ENCODE data around the gene KCNK2. TPM values are rescaled to one million over a fixed set of nuclear protein-coding genes. Genes with fewer than 3 reads are reported as not detected.

KCNK2 gene
- total RNA-seq, 4 donors from 2014 or later: 0.32 to 0.41 TPM; not detected in 2

DNA sequence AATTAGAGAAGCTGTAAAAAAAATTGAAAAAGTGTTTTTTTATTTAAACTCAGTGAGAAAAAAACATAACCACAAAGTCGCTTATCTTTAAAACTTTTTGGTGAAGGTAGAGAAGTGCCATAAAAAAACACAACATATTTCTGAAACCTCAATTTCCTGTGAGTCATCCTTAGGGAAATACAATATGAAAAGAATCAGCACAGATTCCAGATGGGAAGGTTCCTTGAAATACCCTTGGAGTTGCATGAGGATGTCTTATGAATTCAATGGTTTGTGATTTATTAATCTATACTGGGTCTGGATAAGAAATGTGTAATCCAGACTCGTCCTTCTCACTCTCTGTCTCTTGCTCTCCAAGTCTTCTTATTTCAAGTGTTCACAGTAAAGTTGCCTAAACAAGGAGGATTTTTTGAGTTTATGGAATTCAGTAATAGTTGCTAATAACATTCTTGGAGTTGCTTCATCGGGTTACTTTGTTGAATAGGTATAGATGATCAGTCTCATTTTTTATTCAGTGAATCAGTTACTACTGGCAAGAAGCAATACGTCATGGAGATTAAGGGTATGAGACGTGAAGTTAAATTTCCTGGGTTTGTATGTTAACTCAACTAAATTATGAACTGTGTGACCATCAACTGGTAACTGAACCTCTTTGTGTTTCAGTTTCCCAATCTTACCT, 191.4 kb downstream of the KCNK2 start:
- 71% methylated on average over 5 of the region's 5 CpGs for WGBS, 2 donors (ENCODE audit: low coverage in 1 of 2)

DNA sequence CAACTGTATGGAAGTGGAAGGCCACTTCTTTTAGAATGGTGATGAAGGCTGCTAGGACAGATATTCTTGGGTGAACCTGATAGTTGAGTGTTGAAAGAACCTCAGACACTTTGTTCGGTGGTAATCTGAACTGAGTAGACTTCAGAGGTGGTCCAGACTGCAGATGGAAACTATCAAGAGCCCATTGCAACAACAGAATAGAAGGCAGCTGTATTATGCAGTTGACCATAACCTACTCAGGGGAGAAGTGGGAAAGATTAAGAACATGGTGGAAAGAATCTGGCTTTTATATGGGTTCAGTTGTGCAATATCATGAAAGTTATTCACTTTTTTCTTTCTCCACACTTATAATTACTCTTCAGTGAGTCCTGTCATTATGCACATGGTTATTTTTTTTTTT, 194.0 kb downstream of the KCNK2 start:
- in situ Hi-C loops (cut with MboI; ENCODE audit: low pct_ligation_motif_present in 1 of 4, low pct_unique_long_range_greater_than_20kb in 1 of 4, low sequenced_read_pairs in 3 of 4): no loop called here
- Histone ChIP-seq H3K4me3 (no peak overlapping the region), H3K4me1 (no peaks in the 10 kb centered on the region), H3K9me3 (no peaks in the 10 kb centered on the region), H3K36me3 (no peaks in the 10 kb centered on the region), H3K27me3 (no peaks in the 10 kb centered on the region), H3K27ac (no peak overlapping the region)
- DNase-seq: no peak
- TF ChIP-seq, protein P1, sequence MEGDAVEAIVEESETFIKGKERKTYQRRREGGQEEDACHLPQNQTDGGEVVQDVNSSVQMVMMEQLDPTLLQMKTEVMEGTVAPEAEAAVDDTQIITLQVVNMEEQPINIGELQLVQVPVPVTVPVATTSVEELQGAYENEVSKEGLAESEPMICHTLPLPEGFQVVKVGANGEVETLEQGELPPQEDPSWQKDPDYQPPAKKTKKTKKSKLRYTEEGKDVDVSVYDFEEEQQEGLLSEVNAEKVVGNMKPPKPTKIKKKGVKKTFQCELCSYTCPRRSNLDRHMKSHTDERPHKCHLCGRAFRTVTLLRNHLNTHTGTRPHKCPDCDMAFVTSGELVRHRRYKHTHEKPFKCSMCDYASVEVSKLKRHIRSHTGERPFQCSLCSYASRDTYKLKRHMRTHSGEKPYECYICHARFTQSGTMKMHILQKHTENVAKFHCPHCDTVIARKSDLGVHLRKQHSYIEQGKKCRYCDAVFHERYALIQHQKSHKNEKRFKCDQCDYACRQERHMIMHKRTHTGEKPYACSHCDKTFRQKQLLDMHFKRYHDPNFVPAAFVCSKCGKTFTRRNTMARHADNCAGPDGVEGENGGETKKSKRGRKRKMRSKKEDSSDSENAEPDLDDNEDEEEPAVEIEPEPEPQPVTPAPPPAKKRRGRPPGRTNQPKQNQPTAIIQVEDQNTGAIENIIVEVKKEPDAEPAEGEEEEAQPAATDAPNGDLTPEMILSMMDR (IDR thresholded peaks at IDR 0.05): no peak
- no peak for TF ChIP-seq POLR2AphosphoS5 (IDR thresholded peaks at IDR 0.05)
- no peak for TF ChIP-seq POLR2A (IDR thresholded peaks at IDR 0.05)
- TF ChIP-seq EP300 (IDR thresholded peaks at IDR 0.05; ENCODE audit: low read depth): no peak
- intact Hi-C loops (cut with DNase I; ENCODE audit: low total_unique reads): no loop called here
- 62 to 71% methylated on average over 1 of the region's 1 CpG for WGBS, 2 donors (ENCODE audit: low coverage in 1 of 2)

More for the DNA sequence above, 191.4 kb downstream of the KCNK2 start:
- Histone ChIP-seq H3K9me3 (no peaks in the 10 kb centered on the region), H3K4me3 (no peak overlapping the region), H3K36me3 (no peaks in the 10 kb centered on the region), H3K4me1 (no peaks in the 10 kb centered on the region), H3K27me3 (no peaks in the 10 kb centered on the region), H3K27ac (no peak overlapping the region)
- DNase-seq: no peak
- TF ChIP-seq EP300 (IDR thresholded peaks at IDR 0.05; ENCODE audit: low read depth) (no peak), POLR2AphosphoS5 (IDR thresholded peaks at IDR 0.05) (no peak), POLR2A (IDR thresholded peaks at IDR 0.05) (no peak)
- TF ChIP-seq, protein P1 (IDR thresholded peaks at IDR 0.05): no peak
- in situ Hi-C loops (cut with MboI; ENCODE audit: low pct_ligation_motif_present in 1 of 4, low pct_unique_long_range_greater_than_20kb in 1 of 4, low sequenced_read_pairs in 3 of 4): no loop called here
- intact Hi-C loops (cut with DNase I; ENCODE audit: low total_unique reads): no loop called here

DNA sequence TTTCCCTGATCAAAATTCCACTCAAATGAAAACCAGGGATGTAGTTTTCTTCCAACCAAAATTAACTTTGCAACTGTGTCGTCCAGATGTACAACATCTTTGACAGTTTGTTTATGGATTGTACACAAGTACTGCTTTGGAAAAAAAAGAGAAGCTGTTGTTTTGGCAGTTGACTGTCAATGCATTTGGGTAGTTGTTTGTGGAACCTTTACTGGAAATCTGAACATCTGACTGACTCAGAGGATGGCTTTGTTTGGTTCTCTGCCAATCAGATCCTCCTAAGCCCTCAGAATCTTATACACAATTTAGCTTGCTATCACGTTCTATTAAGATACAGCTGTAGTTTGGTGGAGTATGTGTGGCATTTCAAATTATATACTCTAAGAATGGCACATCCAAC, 195.0 kb downstream of the KCNK2 start:
- no peaks in the 10 kb centered on the region for H3K9me3 ChIP-seq
- no peaks in the 10 kb centered on the region for H3K27me3 ChIP-seq
- in situ Hi-C loops (cut with MboI; ENCODE audit: low pct_ligation_motif_present in 1 of 4, low pct_unique_long_range_greater_than_20kb in 1 of 4, low sequenced_read_pairs in 3 of 4): no loop called here
- intact Hi-C loops (cut with DNase I; ENCODE audit: low total_unique reads): no loop called here
- no peak for DNase-seq
- 24 to 33% methylated on average over 2 of the region's 2 CpGs for WGBS, 2 donors (ENCODE audit: low coverage in 1 of 2)
- no peak overlapping the region for H3K4me3 ChIP-seq
- no peak for TF ChIP-seq POLR2A (IDR thresholded peaks at IDR 0.05)
- TF ChIP-seq POLR2AphosphoS5 (IDR thresholded peaks at IDR 0.05): no peak
- TF ChIP-seq, protein P1 (IDR thresholded peaks at IDR 0.05): no peak
- TF ChIP-seq EP300 (IDR thresholded peaks at IDR 0.05; ENCODE audit: low read depth): no peak
- no peaks in the 10 kb centered on the region for H3K36me3 ChIP-seq
- H3K27ac ChIP-seq: no peak overlapping the region
- H3K4me1 ChIP-seq: no peaks in the 10 kb centered on the region

DNA sequence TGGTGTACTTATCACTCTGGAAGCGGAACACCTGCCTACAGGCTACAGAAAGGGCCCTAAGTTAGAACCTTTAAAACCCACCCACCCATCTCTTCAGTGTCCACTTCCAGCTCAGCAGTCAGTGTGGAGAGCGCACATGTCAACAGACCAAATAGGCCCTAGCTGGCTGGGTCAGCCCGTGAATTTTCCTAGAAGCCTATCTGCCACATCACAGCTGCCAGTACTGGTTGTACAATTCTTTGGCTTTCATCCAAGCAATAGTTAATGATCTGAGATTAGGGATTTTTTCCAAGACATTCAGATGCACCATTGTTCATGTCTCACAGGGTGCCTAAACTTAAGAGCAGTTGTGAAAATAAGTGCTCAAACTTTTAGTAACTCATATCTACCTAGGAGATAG, 197.1 kb downstream of the KCNK2 start:
- no peak for DNase-seq
- intact Hi-C loops (cut with DNase I; ENCODE audit: low total_unique reads) (no loop called here), in situ Hi-C loops (cut with MboI; ENCODE audit: low pct_ligation_motif_present in 1 of 4, low pct_unique_long_range_greater_than_20kb in 1 of 4, low sequenced_read_pairs in 3 of 4) (no loop called here)
- Histone ChIP-seq H3K27ac (no peak overlapping the region), H3K27me3 (no peaks in the 10 kb centered on the region), H3K4me1 (no peaks in the 10 kb centered on the region), H3K9me3 (no peaks in the 10 kb centered on the region), H3K4me3 (no peak overlapping the region), H3K36me3 (no peaks in the 10 kb centered on the region)
- TF ChIP-seq POLR2AphosphoS5 (IDR thresholded peaks at IDR 0.05): no peak
- 64 to 100% methylated on average over 1 to 3 of the region's 3 CpGs for WGBS, 2 donors (ENCODE audit: low coverage in 1 of 2)

DNA sequence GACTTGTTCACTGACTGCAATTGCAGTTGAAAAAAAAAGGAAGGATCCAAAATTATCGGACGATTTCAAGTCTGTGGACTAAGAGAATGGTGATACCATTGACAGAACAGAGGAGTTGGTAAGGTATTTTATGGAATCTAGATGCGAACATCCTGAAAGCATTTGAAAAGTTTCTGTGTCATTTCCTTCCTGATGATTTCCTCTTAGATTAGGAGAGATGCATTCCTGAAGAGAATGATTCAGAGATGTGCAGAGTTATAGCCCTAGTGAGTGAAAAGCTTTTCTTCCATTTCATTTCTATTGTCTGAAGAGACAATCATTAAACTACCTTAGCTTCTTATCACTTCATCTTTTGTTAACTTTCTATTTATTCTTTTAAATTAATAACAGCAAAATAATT, 200.0 kb downstream of the KCNK2 start:
- WGBS, 2 donors (ENCODE audit: low coverage in 1 of 2): 77 to 81% methylated on average over 3 of the region's 3 CpGs
- Histone ChIP-seq H3K36me3 (no peaks in the 10 kb centered on the region), H3K4me1 (no peaks in the 10 kb centered on the region), H3K4me3 (no peak overlapping the region), H3K27me3 (no peaks in the 10 kb centered on the region), H3K9me3 (no peaks in the 10 kb centered on the region), H3K27ac (no peak overlapping the region)
- in situ Hi-C loops (cut with MboI; ENCODE audit: low pct_ligation_motif_present in 1 of 4, low pct_unique_long_range_greater_than_20kb in 1 of 4, low sequenced_read_pairs in 3 of 4) (no loop called here), intact Hi-C loops (cut with DNase I; ENCODE audit: low total_unique reads) (no loop called here)
- DNase-seq: no peak
- TF ChIP-seq POLR2A (IDR thresholded peaks at IDR 0.05) (no peak), POLR2AphosphoS5 (IDR thresholded peaks at IDR 0.05) (no peak), EP300 (IDR thresholded peaks at IDR 0.05; ENCODE audit: low read depth) (no peak)
- TF ChIP-seq, protein P1 (IDR thresholded peaks at IDR 0.05): no peak
